Loucy (cell line): ENCODE results near the gene LYPD8.

Source experiments
- H2AFZ ChIP-seq: fragments of 200-600 bp; sonication (generic); 2 replicates; pipeline ENCODE4 v1.6.0; 2016; ENCODE audit warnings: antibody characterized with exemption, mild to moderate bottlenecking, low read length, moderate library complexity
- H3F3A ChIP-seq: fragments of 200-600 bp; 2 replicates; pipeline ENCODE4 v1.6.0; 2016; ENCODE audit warnings: antibody characterized with exemption, low read depth, mild to moderate bottlenecking
- H3K27me3 ChIP-seq: fragments of 200-600 bp; sonication (generic); 2 replicates; pipeline ENCODE4 v1.6.1; 2014; ENCODE audit warnings: low read length, mild to moderate bottlenecking; ENCODE audit not compliant: insufficient read depth, poor library complexity, severe bottlenecking
- H3K36me3 ChIP-seq: fragments of 200-600 bp; sonication (generic); 2 replicates; pipeline ENCODE4 v1.6.1; 2016; ENCODE audit warnings: low read length; ENCODE audit not compliant: insufficient read depth
- H3K4me1 ChIP-seq: fragments of 200-600 bp; sonication (generic); 2 replicates; pipeline ENCODE4 v1.5.1; 2014; ENCODE audit warnings: low read length, mild to moderate bottlenecking; ENCODE audit not compliant: insufficient read depth, poor library complexity, severe bottlenecking
- H3K4me2 ChIP-seq: fragments of 200-600 bp; sonication (generic); 2 replicates; pipeline ENCODE4 v1.6.0; 2014; ENCODE audit warnings: antibody characterized with exemption, low read length, low read depth, mild to moderate bottlenecking; ENCODE audit not compliant: poor library complexity, severe bottlenecking
- H3K4me3 ChIP-seq: fragments of 200-600 bp; sonication (generic); 2 replicates; pipeline ENCODE4 v1.5.1; 2014; ENCODE audit warnings: low read length, mild to moderate bottlenecking, mixed read lengths; ENCODE audit not compliant: poor library complexity, severe bottlenecking
- H3K79me2 ChIP-seq: fragments of 200-600 bp; sonication (generic); 2 replicates; pipeline ENCODE4 v1.6.1; 2014; ENCODE audit warnings: low read length; ENCODE audit not compliant: insufficient read depth
- H3K9ac ChIP-seq: fragments of 200-600 bp; sonication (generic); 2 replicates; pipeline ENCODE4 v1.6.0; 2014; ENCODE audit warnings: mild to moderate bottlenecking, low read depth, low read length, moderate library complexity; ENCODE audit not compliant: poor library complexity, severe bottlenecking
- H3K9me2 ChIP-seq: fragments of 200-600 bp; sonication (generic); replicated peaks from 2 replicates; pipeline ENCODE4 v1.6.1; 2016; ENCODE audit warnings: low read depth, low read length, mixed read lengths
- H3K9me3 ChIP-seq: fragments of 200-600 bp; sonication (generic); 2 replicates; pipeline ENCODE4 v1.6.1; 2014; ENCODE audit warnings: mild to moderate bottlenecking, antibody characterized with exemption, low read length, low read depth; ENCODE audit not compliant: insufficient read depth
- H4K20me1 ChIP-seq: fragments of 200-600 bp; sonication (generic); 2 replicates; pipeline ENCODE4 v1.6.0; 2014; ENCODE audit warnings: antibody characterized with exemption, low read length, mild to moderate bottlenecking; ENCODE audit not compliant: insufficient read depth, poor library complexity, severe bottlenecking
- EZH2phosphoT487 ChIP-seq: fragments of 200-600 bp; IDR thresholded peaks from 2 replicates; pipeline ENCODE4 v1.6.1; 2018; ENCODE audit warnings: antibody characterized with exemption, mild to moderate bottlenecking, moderate library complexity, borderline replicate concordance
- TF ChIP-seq, protein P1 (sequence below): fragments of 200-600 bp; sonication (generic); conservative IDR thresholded peaks from 2 replicates; pipeline ENCODE4 v1.5.1; 2014; ENCODE audit warnings: mild to moderate bottlenecking, antibody characterized with exemption, low read length

Gene LYPD8

DNA sequence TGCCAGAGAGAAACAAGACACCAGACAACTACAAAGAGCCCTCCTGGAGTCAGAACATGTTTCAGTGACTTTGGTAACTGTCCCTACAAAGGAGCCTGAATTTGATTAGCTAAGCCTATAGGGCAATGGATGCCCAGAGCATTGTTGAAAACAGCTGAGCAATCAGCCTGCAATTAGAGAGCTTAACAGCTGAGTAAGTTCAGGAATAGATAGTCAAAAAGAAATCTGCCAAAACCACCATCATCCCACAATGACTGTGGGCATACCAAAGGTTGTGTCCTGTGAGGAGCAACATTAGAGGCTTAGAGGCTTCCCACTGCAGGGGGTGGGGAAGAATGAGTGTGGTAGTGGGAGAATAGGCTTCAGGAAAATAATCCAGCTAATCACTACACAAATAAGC lies 38.0 kb upstream of the LYPD8 start:
- Histone ChIP-seq H3K4me2 (no peak overlapping the region), H3K36me3 (no peaks in the 10 kb centered on the region), H2AFZ (no peak overlapping the region), H3K9me3 (no peaks in the 10 kb centered on the region; the same call in 1 of the 2 replicates), H3K79me2 (no peaks in the 10 kb centered on the region), H3K9ac (no peak overlapping the region), H4K20me1 (no peaks in the 10 kb centered on the region), H3F3A (no peaks in the 10 kb centered on the region), H3K4me1 (no peaks in the 10 kb centered on the region), H3K4me3 (no peak overlapping the region), H3K27me3 (no peaks in the 10 kb centered on the region), H3K9me2 (no peaks in the 10 kb centered on the region)
- TF ChIP-seq, protein P1, sequence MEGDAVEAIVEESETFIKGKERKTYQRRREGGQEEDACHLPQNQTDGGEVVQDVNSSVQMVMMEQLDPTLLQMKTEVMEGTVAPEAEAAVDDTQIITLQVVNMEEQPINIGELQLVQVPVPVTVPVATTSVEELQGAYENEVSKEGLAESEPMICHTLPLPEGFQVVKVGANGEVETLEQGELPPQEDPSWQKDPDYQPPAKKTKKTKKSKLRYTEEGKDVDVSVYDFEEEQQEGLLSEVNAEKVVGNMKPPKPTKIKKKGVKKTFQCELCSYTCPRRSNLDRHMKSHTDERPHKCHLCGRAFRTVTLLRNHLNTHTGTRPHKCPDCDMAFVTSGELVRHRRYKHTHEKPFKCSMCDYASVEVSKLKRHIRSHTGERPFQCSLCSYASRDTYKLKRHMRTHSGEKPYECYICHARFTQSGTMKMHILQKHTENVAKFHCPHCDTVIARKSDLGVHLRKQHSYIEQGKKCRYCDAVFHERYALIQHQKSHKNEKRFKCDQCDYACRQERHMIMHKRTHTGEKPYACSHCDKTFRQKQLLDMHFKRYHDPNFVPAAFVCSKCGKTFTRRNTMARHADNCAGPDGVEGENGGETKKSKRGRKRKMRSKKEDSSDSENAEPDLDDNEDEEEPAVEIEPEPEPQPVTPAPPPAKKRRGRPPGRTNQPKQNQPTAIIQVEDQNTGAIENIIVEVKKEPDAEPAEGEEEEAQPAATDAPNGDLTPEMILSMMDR: no peak
- no peak for TF ChIP-seq EZH2phosphoT487

DNA sequence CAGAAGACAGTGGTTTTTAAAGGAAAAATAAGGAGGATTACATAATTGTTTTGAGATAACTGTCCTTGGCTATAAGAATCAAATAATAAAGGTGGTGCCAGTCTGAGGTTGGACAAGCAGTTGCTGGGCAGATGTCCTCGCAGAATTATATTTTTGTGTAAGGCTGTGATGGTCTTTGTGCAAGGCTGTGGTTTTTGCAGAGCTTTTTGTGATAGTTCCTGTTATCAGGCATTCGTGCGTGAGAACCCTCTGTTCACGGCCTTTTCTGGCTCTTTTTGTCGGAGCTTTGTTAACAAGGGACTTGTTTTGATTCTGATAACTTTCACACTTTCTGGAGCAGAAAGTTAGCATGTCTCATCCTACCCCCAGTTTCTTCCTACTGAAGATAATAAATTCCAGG lies 36.8 kb upstream of the LYPD8 start:
- Histone ChIP-seq H3K36me3 (no peaks in the 10 kb centered on the region), H3K4me3 (no peak overlapping the region), H3K9me3 (no peaks in the 10 kb centered on the region; the same call in 1 of the 2 replicates), H3K9ac (no peak overlapping the region), H3K27me3 (no peaks in the 10 kb centered on the region), H3K4me1 (no peaks in the 10 kb centered on the region), H3K79me2 (no peaks in the 10 kb centered on the region), H4K20me1 (no peaks in the 10 kb centered on the region), H2AFZ (no peak overlapping the region), H3F3A (no peaks in the 10 kb centered on the region), H3K9me2 (no peaks in the 10 kb centered on the region), H3K4me2 (no peak overlapping the region)
- TF ChIP-seq, protein P1: no peak
- TF ChIP-seq EZH2phosphoT487: no peak

DNA sequence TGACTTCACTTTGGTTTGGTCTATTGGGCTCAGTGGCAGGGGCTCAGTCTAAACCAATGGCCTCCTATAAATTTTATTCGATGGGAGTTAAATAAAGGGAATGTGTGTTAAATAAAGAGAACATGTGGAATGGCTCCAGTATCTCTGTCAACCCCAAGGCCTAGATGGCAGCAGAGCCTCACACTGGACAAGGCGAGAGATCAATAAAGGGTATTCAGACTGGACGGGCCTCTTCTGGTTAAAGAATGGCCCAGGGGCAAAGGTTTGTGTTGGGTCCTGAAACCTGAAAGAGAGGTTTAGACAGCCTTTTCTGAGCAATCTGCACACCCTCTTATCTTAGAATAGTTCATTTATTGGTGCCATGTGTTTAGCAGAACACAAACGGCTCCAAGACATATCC lies 35.5 kb upstream of the LYPD8 start:
- Histone ChIP-seq H3K4me2 (no peak overlapping the region), H3F3A (no peaks in the 10 kb centered on the region), H4K20me1 (no peaks in the 10 kb centered on the region), H3K9me3 (no peaks in the 10 kb centered on the region; the same call in 1 of the 2 replicates), H3K9me2 (no peaks in the 10 kb centered on the region), H3K9ac (no peak overlapping the region), H3K36me3 (no peaks in the 10 kb centered on the region), H3K4me1 (no peaks in the 10 kb centered on the region), H3K4me3 (no peak overlapping the region), H3K79me2 (no peaks in the 10 kb centered on the region), H2AFZ (no peak overlapping the region), H3K27me3 (no peaks in the 10 kb centered on the region)
- TF ChIP-seq, protein P1: no peak
- TF ChIP-seq EZH2phosphoT487: no peak
